Muscle layer of duodenum (tissue), 2 donors: Measurements from ENCODE around the gene XAB2.

Experiments
- H3K27ac ChIP-seq: one replicate; pipeline ENCODE4 v1.7.0; 2013; ENCODE audit warnings: mild to moderate bottlenecking, low read length
- H3K27me3 ChIP-seq: one replicate; pipeline ENCODE4 v1.7.0; 2013; ENCODE audit warnings: low read depth, mild to moderate bottlenecking, control low read depth, low read length
- H3K36me3 ChIP-seq, 2 donors: one replicate each; pipeline ENCODE4 v1.7.0; 2013; ENCODE audit warnings: low read length in 2 of 2, control low read depth in 1 of 2, mild to moderate bottlenecking in 1 of 2; ENCODE audit not compliant: insufficient read depth in 2 of 2, control insufficient read depth in 1 of 2
- H3K4me1 ChIP-seq, 2 donors: one replicate each; pipeline ENCODE4 v1.7.0; 2013; ENCODE audit warnings: low read length in 2 of 2, mild to moderate bottlenecking in 2 of 2, control low read depth in 1 of 2, moderate library complexity in 1 of 2; ENCODE audit not compliant: insufficient read depth in 2 of 2, control insufficient read depth in 1 of 2
- H3K4me3 ChIP-seq, 2 donors: one replicate each; pipeline ENCODE4 v1.7.0; 2013; ENCODE audit warnings: low read length in 2 of 2, low read depth in 1 of 2, mild to moderate bottlenecking in 1 of 2
- H3K9me3 ChIP-seq, 2 donors: one replicate each; pipeline ENCODE4 v1.7.0; 2013; ENCODE audit warnings: low read length in 2 of 2, control low read depth in 1 of 2, mild to moderate bottlenecking in 1 of 2; ENCODE audit not compliant: control insufficient read depth in 1 of 2
- donor health status: healthy.

XAB2 gene

GRCh38 chr19:7665076-7665475 is 35.7 kb upstream of the XAB2 start:
- no peaks in the 10 kb centered on the region for H3K4me1 ChIP-seq
- H3K9me3 ChIP-seq = no peaks in the 10 kb centered on the region
- no peak overlapping the region for H3K27ac ChIP-seq
- H3K36me3 ChIP-seq = no peaks in the 10 kb centered on the region
- H3K27me3 ChIP-seq = no peaks in the 10 kb centered on the region
- no peak overlapping the region for H3K4me3 ChIP-seq

DNA sequence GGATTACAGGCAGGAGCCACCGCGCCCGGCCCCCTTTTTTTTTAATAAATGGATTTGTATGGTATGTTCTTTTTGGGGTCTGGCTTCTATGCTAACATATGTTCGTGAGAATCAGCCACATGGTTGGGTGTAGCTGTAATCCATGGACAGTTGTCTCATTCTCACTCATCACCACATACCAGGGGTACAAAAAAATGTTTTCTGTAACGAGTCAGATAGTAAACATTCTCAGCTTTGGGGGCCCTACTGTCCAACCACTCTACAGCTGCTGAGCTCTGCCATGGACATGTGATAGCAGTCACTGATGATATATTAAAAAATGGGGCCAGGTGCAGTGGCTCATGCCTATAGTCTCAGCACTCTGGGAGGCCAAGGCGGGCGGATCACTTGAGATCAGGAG is 34.4 kb upstream of the XAB2 start:
- Histone ChIP-seq H3K4me3 (no peak overlapping the region), H3K27me3 (no peaks in the 10 kb centered on the region), H3K9me3 (no peaks in the 10 kb centered on the region), H3K36me3 (no peaks in the 10 kb centered on the region), H3K4me1 (no peaks in the 10 kb centered on the region), H3K27ac (no peak overlapping the region)

- H3K36me3 ChIP-seq = no peaks in the 10 kb centered on the region
- H3K4me1 ChIP-seq = no peaks in the 10 kb centered on the region
- H3K27ac ChIP-seq = no peak overlapping the region
- H3K4me3 ChIP-seq = no peak overlapping the region
- no peaks in the 10 kb centered on the region for H3K9me3 ChIP-seq
- no peaks in the 10 kb centered on the region for H3K27me3 ChIP-seq
Measured at GRCh38 chr19:7662657-7663056, 33.3 kb upstream of the XAB2 start.

- Histone ChIP-seq H3K27me3 (no peaks in the 10 kb centered on the region), H3K36me3 (no peaks in the 10 kb centered on the region), H3K27ac (no peak overlapping the region), H3K9me3 (no peaks in the 10 kb centered on the region), H3K4me3 (no peak overlapping the region), H3K4me1 (no peaks in the 10 kb centered on the region)
Measured at GRCh38 chr19:7661744-7662538, 32.6 kb upstream of the XAB2 start.

DNA sequence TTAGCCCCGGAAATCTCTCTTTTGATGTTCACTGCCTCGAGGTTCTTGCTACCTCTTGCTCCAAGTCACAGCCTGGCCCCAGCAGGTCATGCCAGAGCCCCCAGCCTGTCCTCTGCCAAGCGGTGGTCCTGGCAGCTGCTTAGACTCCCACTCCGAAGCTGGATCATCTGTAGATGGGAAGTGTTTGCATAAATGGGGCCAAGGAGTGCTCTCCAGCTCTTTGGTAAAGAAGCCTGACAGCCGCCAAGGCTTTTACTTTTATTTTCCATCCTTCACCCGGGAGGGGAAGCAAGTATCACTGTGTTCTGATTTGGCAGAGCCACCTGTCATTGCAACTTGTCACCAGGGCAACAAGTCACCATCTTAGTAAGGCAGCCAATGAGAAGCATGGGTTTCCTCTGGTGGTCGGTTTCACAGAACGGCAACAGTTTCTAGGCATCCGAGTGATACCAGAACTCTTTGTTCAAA is 28.9 kb upstream of the XAB2 start:
- Histone ChIP-seq H3K4me3 (no peak overlapping the region), H3K27ac (no peak overlapping the region), H3K27me3 (no peaks in the 10 kb centered on the region), H3K4me1 (no peaks in the 10 kb centered on the region), H3K36me3 (no peaks in the 10 kb centered on the region), H3K9me3 (no peaks in the 10 kb centered on the region)

DNA sequence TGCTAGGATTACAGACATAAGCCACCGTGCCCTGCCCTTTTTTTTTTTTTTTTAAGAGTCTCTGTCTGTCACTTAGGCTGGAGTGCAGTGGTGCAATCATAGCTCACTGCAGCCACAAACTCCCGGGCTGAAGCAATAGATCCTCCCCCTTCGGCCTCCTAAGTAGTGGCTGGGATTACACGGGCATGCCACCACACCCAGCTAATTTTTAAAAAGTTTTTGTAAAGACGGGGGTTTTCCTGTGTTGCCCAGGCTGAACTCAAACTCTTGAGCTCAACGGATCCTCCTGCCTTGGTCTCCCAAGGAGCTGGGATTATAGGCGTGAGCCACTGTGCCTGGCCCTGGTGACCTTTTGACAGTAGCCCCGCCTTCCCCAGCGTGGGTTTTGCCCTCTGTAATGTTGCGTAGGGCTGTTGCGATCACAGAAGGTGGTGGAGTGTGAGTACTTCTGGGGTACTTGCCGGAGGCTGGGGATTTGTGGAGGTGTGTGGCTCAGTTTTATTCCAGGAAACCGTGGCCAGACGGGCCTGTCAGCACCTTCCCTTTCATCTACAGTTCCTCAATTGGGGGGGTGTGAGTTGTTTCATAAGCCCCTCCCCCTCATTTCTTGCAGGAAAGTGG is 27.9 kb upstream of the XAB2 start:
- Histone ChIP-seq H3K36me3 (no peaks in the 10 kb centered on the region), H3K4me3 (no peak overlapping the region), H3K9me3 (no peaks in the 10 kb centered on the region), H3K27me3 (no peaks in the 10 kb centered on the region), H3K27ac (no peak overlapping the region), H3K4me1 (no peaks in the 10 kb centered on the region)

DNA sequence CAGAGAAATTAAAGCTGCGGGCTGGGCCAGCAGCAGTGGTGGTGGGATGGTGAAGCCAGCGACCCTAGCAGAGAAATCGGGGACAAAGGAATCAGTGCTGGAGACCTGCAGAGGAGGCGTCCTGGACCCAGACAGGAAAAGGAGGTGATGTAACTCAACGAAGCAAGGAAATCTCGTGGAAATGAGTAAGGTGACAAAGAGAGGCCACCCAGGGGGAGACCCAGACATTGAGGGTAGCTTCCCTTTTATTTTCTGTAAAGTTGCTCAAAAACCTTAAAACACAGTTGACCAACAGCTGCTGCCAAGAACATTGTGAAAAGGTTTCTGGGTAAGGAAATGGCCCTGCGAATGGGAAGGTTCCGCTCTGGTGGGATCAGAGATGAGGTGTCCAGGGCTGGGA is 26.2 kb upstream of the XAB2 start:
- no peak overlapping the region for H3K4me3 ChIP-seq
- H3K27ac ChIP-seq = no peak overlapping the region
- H3K9me3 ChIP-seq = no peaks in the 10 kb centered on the region
- H3K36me3 ChIP-seq = no peaks in the 10 kb centered on the region
- no peaks in the 10 kb centered on the region for H3K27me3 ChIP-seq
- no peaks in the 10 kb centered on the region for H3K4me1 ChIP-seq

- no peaks in the 10 kb centered on the region for H3K27me3 ChIP-seq
- no peak overlapping the region for H3K27ac ChIP-seq
- H3K36me3 ChIP-seq = no peaks in the 10 kb centered on the region
- H3K4me3 ChIP-seq = no peak overlapping the region
- no peaks in the 10 kb centered on the region for H3K9me3 ChIP-seq
- no peaks in the 10 kb centered on the region for H3K4me1 ChIP-seq
Measured at GRCh38 chr19:7654401-7654800, 25.1 kb upstream of the XAB2 start.

- no peaks in the 10 kb centered on the region for H3K4me1 ChIP-seq
- no peak overlapping the region for H3K27ac ChIP-seq
- peak overlapping the region; percentile 23 to 48 for H3K4me3 ChIP-seq
- no peaks in the 10 kb centered on the region for H3K27me3 ChIP-seq
- H3K9me3 ChIP-seq = no peaks in the 10 kb centered on the region
- H3K36me3 ChIP-seq = no peaks in the 10 kb centered on the region
Measured at GRCh38 chr19:7652061-7652641, 22.8 kb upstream of the XAB2 start.

DNA sequence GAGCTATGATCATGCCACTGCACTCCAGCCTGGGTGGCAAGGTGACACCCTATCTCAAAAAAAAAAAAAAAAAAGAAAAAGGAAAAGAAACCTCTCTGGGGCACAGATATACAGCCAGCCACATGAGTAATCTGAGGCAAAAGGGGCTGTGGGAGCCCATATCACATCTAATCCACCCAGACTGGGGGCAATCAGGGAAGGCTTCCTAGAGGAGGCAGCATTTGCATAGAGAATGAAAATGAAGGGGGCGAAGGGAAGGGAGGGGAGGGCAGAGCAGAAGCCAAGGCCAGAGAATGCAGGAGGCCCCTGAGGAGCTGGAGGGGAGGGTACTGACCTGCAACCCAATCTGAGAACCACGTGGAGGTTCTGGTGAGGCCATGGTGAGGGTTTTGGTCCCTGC is 20.8 kb upstream of the XAB2 start:
- no peaks in the 10 kb centered on the region for H3K4me1 ChIP-seq
- no peak overlapping the region for H3K4me3 ChIP-seq
- no peaks in the 10 kb centered on the region for H3K27me3 ChIP-seq
- H3K36me3 ChIP-seq = no peaks in the 10 kb centered on the region
- no peaks in the 10 kb centered on the region for H3K9me3 ChIP-seq
- no peak overlapping the region for H3K27ac ChIP-seq

DNA sequence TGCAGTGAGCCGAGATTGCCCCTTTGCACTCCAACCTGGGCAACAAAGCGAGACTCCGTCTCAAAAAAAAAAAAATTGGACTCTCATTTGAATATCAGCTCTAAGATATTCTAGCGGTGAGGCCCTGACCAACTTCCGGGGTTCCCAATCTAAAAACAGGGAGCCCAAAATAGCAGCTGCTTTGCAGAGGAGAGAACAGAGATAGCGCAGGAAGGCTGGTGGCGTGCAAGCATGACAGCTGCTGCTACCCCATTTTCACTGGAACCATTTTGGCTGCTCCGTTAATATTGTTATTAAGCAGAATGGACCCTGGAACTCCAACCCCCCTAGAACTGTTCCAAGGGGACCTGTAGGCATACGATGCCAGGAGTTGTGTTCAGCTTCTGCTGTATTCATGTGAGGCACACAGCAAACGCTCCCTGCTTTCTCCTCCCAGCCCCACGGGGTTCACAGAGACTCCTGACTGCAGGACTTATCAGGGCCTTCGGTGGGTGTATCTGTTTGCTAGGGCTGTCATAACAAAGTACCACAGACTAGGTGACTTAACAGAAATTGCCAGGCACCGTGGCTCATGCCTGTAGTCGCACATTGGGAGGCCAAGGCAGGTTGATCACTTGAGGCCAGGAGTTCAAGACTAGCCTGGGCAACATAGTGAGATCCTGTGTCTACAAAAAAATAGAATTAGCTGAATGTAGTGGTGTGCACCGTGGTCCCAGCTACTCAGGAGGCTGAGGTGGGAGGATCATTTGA is 19.1 kb upstream of the XAB2 start:
- H3K27me3 ChIP-seq = no peaks in the 10 kb centered on the region
- no peaks in the 10 kb centered on the region for H3K9me3 ChIP-seq
- no peaks in the 10 kb centered on the region for H3K4me1 ChIP-seq
- H3K36me3 ChIP-seq = no peaks in the 10 kb centered on the region
- H3K4me3 ChIP-seq = no peak overlapping the region
- no peak overlapping the region for H3K27ac ChIP-seq
